Adrenal gland (tissue), 12 donors: ENCODE measurements around the gene CRYBG2. TPM values are rescaled to one million over a fixed set of nuclear protein-coding genes. Genes with fewer than 3 reads are reported as not detected.
"Not testable (repeated sequence)": the region's sequence is repeated elsewhere in the genome, so short reads cannot be mapped to it uniquely, and the experiment has no call there.

Experiments used
- DNase-seq, 7 donors: peaks; one replicate each; pipeline ENCODE4 v3.0.0-alpha.2; 2019 to 2020
- H3K27ac ChIP-seq, 5 donors: fragments of 200-600 bp; sonication (generic) in 4 of 5; 1 replicate in 3 of 5; 2 replicates in 2 of 5; pipeline versions ENCODE4 v1.5.1 to v1.8.0; 2016 to 2020; ENCODE audit warnings: mild to moderate bottlenecking in 1 of 5
- H3K27me3 ChIP-seq: fragments of 200-600 bp; 2 replicates; pipeline ENCODE4 v1.8.0; 2021
- H3K36me3 ChIP-seq, 2 donors: fragments of 200-600 bp; replicated peaks in 1 of 2; 1 replicate in 1 of 2; 2 replicates in 1 of 2; pipeline versions ENCODE4 v1.5.1 to v1.8.0; 2018 to 2022
- H3K4me1 ChIP-seq, 2 donors: fragments of 200-600 bp; replicated peaks in 1 of 2; 1 replicate in 1 of 2; 2 replicates in 1 of 2; pipeline versions ENCODE4 v1.5.1 to v1.8.0; 2018 to 2021
- H3K4me3 ChIP-seq, 4 donors: fragments of 200-600 bp; sonication (generic) in 3 of 4; one replicate each; pipeline ENCODE4 v1.5.1; 2016 to 2018
- H3K9me3 ChIP-seq, 3 donors: fragments of 200-600 bp; sonication (generic) in 1 of 3; replicated peaks in 1 of 3; 1 replicate in 2 of 3; 2 replicates in 1 of 3; pipeline versions ENCODE4 v1.5.1 to v1.8.0; 2016 to 2021
- POLR2A ChIP-seq, 2 donors: fragments of 450-650 bp; IDR thresholded peaks; one replicate each; pipeline ENCODE4 v1.6.1; 2017; ENCODE audit warnings: antibody characterized with exemption in 2 of 2, mild to moderate bottlenecking in 2 of 2, moderate library complexity in 1 of 2
- WGBS, 4 donors: extraction: QIAGEN DNeasy Blood & Tissue Kit in 2 of 4; methylation state at CpG; one replicate each; pipeline versions ENCODE4 v1.1.5 to v1.1.7; 2013 to 2017; 5-methylcytosine and 5-hydroxymethylcytosine counted together
- intact Hi-C, 2 donors: fragments of 100-400 bp; cut with DNase I; formaldehyde crosslinking; loops; one replicate each; pipeline versions ENCODE4 v1.14.1 to v1.15.0; 2022 to 2023
- polyA plus RNA-seq, 3 donors: library from polyadenylated mRNA; stranded (reverse); fragments of 200-250 nt in 2 of 3; fragments of 350-450 nt in 1 of 3; fragmentation: Illumina TruSeq in 1 of 3; extraction: RNeasy Lipid Tissue Mini Kit (QIAGEN cat#74804) in 1 of 3; gene quantifications; one replicate each; pipeline ENCODE4 v1.2.3, GENCODE V29; 2013 to 2014
- total RNA-seq, 9 donors: library from RNA; depleted of rRNA in 4 of 9; stranded (reverse); fragments of >200 nt in 4 of 9; fragments of 120-200 nt in 1 of 9; fragmentation: NEBNext Ultra II Directional in 1 of 9; extraction: Animal tissue kit (Norgen Biotek cat#: 25700) in 1 of 9; gene quantifications; one replicate each; pipeline versions ENCODE4 v1.1.0 to v1.2.4, GENCODE V29; 2013 to 2023
- TF ChIP-seq, protein P1 (sequence below), 6 experiments: fragments of 450-650 bp in 4 of 6; fragments of 200-600 bp in 2 of 6; sonication (generic) in 1 of 6; IDR thresholded peaks; 1 replicate in 5 of 6; 2 replicates in 1 of 6; pipeline versions ENCODE4 v1.5.1 to v1.8.0; 2016 to 2021; ENCODE audit warnings: antibody characterized with exemption in 6 of 6, mild to moderate bottlenecking in 2 of 6, moderate library complexity in 1 of 6
- donor health status: healthy with polysubstance abuse.
- donor health status: Bipolar disorder and iron deficiency.
- donor health status: DM: yes; HTN: yes; CAD: no.
- donor health status: DM: no; HTN: no; CAD: no.
- donor health status: DM: no; HTN: no; CAD: no.
- donor health status: DM: yes; HTN: yes; CAD: no.

CRYBG2 gene
- total and polyA plus RNA-seq, 12 donors, result 0.17 to 0.48 (median 0.20) TPM; not detected in 9

DNA sequence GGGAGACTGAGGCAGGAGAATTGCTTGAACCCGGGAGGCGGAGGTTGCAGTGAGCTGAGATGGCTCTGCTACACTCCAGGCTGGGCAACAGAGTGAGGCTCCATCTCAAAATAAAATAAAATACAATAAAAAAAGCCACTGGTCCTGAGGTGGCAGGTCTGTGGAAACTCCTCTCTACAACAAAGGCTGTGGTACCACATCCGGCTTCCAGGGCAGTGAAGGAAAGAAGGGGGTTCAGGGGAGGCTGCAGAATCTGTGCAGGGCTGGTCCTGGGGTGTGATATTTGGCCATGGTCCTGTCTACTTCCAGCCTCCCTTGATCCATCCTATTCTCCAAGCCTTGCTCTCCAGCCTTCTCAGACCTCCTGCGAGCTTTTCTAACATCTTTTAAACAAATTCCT lies 19.4 kb upstream of the CRYBG2 start:
- 68 to 87% (median 84%) methylated on average over 4 of the region's 4 CpGs for WGBS, 4 donors
- Histone ChIP-seq H3K27me3 (peaks cover 8% of the 10 kb centered on the region), H3K4me3 (no peak overlapping the region), H3K27ac (no peak overlapping the region), H3K36me3 (no peaks in the 10 kb centered on the region), H3K9me3 (no peaks in the 10 kb centered on the region), H3K4me1 (no peaks in the 10 kb centered on the region)
- DNase-seq, result no peak
- intact Hi-C loops, result no loop called here
- TF ChIP-seq, protein P1, sequence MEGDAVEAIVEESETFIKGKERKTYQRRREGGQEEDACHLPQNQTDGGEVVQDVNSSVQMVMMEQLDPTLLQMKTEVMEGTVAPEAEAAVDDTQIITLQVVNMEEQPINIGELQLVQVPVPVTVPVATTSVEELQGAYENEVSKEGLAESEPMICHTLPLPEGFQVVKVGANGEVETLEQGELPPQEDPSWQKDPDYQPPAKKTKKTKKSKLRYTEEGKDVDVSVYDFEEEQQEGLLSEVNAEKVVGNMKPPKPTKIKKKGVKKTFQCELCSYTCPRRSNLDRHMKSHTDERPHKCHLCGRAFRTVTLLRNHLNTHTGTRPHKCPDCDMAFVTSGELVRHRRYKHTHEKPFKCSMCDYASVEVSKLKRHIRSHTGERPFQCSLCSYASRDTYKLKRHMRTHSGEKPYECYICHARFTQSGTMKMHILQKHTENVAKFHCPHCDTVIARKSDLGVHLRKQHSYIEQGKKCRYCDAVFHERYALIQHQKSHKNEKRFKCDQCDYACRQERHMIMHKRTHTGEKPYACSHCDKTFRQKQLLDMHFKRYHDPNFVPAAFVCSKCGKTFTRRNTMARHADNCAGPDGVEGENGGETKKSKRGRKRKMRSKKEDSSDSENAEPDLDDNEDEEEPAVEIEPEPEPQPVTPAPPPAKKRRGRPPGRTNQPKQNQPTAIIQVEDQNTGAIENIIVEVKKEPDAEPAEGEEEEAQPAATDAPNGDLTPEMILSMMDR (IDR thresholded peaks at IDR 0.05), result no peak
- no peak for TF ChIP-seq POLR2A (IDR thresholded peaks at IDR 0.05)

DNA sequence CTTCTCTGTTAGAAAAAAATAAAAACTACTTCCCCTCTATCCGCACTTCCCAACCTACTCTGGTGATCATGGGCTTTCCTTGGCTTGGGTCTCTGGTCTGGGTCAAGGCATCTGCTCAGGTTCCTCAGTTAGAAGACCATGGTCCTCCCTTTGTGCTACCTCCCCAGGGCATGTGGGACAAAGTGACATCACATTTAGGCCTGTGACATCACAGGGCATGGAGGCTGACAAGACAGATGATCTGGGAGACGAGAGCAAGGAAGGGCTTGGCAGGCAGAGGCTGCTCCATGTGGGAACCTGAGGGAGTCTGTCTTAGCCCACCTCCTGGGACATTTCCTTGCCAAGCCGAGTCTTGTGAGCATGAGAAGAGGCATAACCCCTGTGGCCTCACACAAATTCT lies 18.7 kb upstream of the CRYBG2 start, which contains the start of gene ZNF683:
Gene ZNF683 (minus strand): TSS at position 140 of the 400 bp plus-strand sequence. CDS start 4,179 bp downstream, outside the sequence.
- H3K36me3 ChIP-seq, H3K4me1 ChIP-seq, H3K27me3 ChIP-seq, H3K9me3 ChIP-seq, H3K4me3 ChIP-seq, intact Hi-C loops, H3K27ac ChIP-seq, DNase-seq: not testable (repeated sequence)
- 72 to 90% (median 77%) methylated on average over 2 to 3 of the region's 3 CpGs for WGBS, 4 donors

DNA sequence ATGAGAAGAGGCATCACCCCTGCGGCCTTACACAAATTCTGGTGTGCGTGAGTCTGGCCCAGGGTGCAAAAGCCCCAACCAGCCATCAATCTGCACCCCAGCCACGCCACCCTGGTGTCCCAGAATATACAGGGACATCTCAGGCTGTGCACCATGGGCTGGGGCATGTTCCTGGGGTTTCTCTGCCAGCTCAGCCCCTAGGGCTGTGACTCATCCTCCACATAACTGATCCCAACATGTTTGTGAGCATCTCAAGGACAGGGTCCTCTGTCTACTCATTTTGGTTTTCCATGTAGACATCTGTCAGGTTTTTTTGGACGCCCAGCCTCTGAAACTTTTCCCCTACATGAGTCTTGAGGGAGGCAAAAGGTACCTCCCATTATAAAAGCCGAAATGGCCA lies 18.1 kb upstream of the CRYBG2 start:
- Histone ChIP-seq H3K36me3 (no peaks in the 10 kb centered on the region), H3K4me3 (no peak overlapping the region), H3K4me1 (no peaks in the 10 kb centered on the region), H3K27ac (no peak overlapping the region), H3K9me3 (no peaks in the 10 kb centered on the region), H3K27me3 (peaks cover 8% of the 10 kb centered on the region)
- 82 to 89% (median 85%) methylated on average over 5 of the region's 5 CpGs for WGBS, 4 donors
- no peak for DNase-seq
- intact Hi-C loops, result no loop called here
- TF ChIP-seq POLR2A (IDR thresholded peaks at IDR 0.05), result no peak
- TF ChIP-seq, protein P1 (IDR thresholded peaks at IDR 0.05), result no peak

DNA sequence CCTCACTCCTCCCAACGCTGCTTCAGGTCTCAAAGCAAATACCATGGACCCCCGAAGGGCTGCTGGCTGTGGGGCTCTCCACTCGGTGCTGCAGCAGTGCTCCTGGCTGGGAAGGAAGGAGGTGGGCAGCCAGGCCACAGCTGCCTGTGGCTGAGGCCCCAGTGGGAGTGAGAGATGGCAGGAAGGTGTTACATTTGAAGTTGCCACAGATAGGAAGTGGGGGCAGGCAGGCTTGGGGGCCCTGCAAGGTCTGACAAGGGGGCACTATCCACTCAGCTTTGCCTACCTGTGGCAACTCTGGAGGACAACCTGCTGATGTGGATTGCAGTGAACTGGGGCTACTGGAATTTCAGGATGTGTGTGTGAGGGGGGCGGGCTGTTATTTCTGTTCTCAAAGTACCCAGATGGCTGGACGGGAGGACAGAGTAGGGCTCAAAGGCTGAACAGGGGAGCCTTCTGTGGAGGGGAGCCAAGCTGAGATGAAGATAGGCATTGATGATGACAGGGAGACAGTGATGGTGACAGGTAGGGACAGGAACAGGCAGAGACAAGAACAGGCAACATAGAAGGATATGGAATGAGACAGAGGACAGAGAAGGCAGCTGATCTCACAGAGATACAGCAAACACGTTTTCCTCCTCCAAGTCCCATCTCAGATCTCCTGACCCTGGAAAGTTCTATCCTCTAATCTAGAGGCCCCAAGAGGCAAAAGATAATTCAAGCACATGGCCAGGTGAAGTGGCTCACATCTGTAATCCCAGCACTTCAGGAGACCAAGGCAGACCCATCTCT lies 16.9 kb upstream of the CRYBG2 start:
- WGBS, 4 donors, result 59 to 75% (median 62%) methylated on average over 6 of the region's 6 CpGs

More for the DNA sequence above, 16.9 kb upstream of the CRYBG2 start:
- Histone ChIP-seq H3K27me3 (peaks cover 8% of the 10 kb centered on the region), H3K4me1 (no peaks in the 10 kb centered on the region), H3K36me3 (no peaks in the 10 kb centered on the region), H3K4me3 (no peak overlapping the region), H3K27ac (no peak overlapping the region), H3K9me3 (no peaks in the 10 kb centered on the region)
- no peak for TF ChIP-seq POLR2A (IDR thresholded peaks at IDR 0.05)
- TF ChIP-seq, protein P1 (IDR thresholded peaks at IDR 0.05), result no peak
- intact Hi-C loops, result no loop called here
- DNase-seq, result no peak
